Spinal cord (tissue), 10 donors: ENCODE data around the gene UBA52. TPM values are rescaled to one million over a fixed set of nuclear protein-coding genes. Genes with fewer than 3 reads are reported as not detected.
"Not testable (repeated sequence)": the region's sequence is repeated elsewhere in the genome, so short reads cannot be mapped to it uniquely, and the experiment has no call there.

Experiments
- DNase-seq, 6 donors: peaks; one replicate each; pipeline versions ENCODE4 v3.0.0 to v3.0.0-alpha.2; 2013 to 2015; ENCODE audit warnings: low spot score in 6 of 6, low read depth in 4 of 6
- H3K27ac ChIP-seq: one replicate; pipeline ENCODE4 v1.5.1; 2013; ENCODE audit warnings: low read depth, low read length, control low read depth
- H3K27me3 ChIP-seq: one replicate; pipeline ENCODE4 v1.6.1; 2013; ENCODE audit warnings: low read length; ENCODE audit not compliant: control insufficient read depth, insufficient read depth
- H3K36me3 ChIP-seq: one replicate; pipeline ENCODE4 v1.6.1; 2013; ENCODE audit warnings: low read length; ENCODE audit not compliant: control insufficient read depth, insufficient read depth
- H3K4me1 ChIP-seq: one replicate; pipeline ENCODE4 v1.6.1; 2013; ENCODE audit warnings: low read length; ENCODE audit not compliant: control insufficient read depth, insufficient read depth
- H3K4me3 ChIP-seq: one replicate; pipeline ENCODE4 v1.5.1; 2013; ENCODE audit warnings: low read depth, low read length, control low read depth
- H3K9me3 ChIP-seq: one replicate; pipeline ENCODE4 v1.6.1; 2013; ENCODE audit warnings: low read length; ENCODE audit not compliant: control insufficient read depth, insufficient read depth
- WGBS: methylation state at CpG from one replicate; pipeline ENCODE4 v1.1.5; 2013; ENCODE audit warnings: missing lambda C conversion rate; ENCODE audit not compliant: insufficient coverage; 5-methylcytosine and 5-hydroxymethylcytosine counted together
- long read RNA-seq, 4 donors: transcript quantifications; one replicate each; lab custom pipeline, GENCODE V29; 2026
- polyA plus RNA-seq, 2 donors: library from polyadenylated mRNA; unstranded; fragments of 120-200 nt; gene quantifications; one replicate each; pipeline ENCODE4 v1.2.1, GENCODE V29; 2013; ENCODE audit not compliant: insufficient read length in 2 of 2
- total RNA-seq, 2 donors: library from RNA; depleted of rRNA in 1 of 2; stranded (reverse); fragments of 120-200 nt in 1 of 2; fragments of >200 nt in 1 of 2; gene quantifications; one replicate each; pipeline versions ENCODE4 v1.2.3 to v1.2.4, GENCODE V29; 2013 to 2014
- donor health status: healthy.

The UBA52 gene
- total RNA-seq (100 to 1,000 TPM; 660 to 956 TPM), polyA plus RNA-seq (100 to 1,000 TPM; 638 to 717 TPM)
- long read RNA-seq, donor 1, transcript UBA52-202 (5 exons, 2,845 nt), result major isoform, 166 of 550 reads
- long read RNA-seq, donor 1, transcript UBA52-209 (4 exons, 514 nt), result minor isoform, 123 of 550 reads
- long read RNA-seq, donor 1, transcript UBA52-201 (5 exons, 572 nt), result minor isoform, 154 of 550 reads
- long read RNA-seq, donor 1, partial matches to known transcripts, result 60 of 550 reads
- long read RNA-seq, donor 1, other reads (novel, unspliced or antisense), result 42 of 550 reads
- long read RNA-seq, donor 2, transcript UBA52-202 (5 exons, 2,845 nt), result minor isoform, 60 of 233 reads
- long read RNA-seq, donor 2, transcript UBA52-201 (5 exons, 572 nt), result major isoform, 105 of 233 reads
- long read RNA-seq, donor 2, transcript UBA52-209 (4 exons, 514 nt), result minor isoform, 46 of 233 reads
- long read RNA-seq, donor 2, partial matches to known transcripts, result 7 of 233 reads
- long read RNA-seq, donor 2, other reads (novel, unspliced or antisense), result 14 of 233 reads
- long read RNA-seq, donor 3, transcript UBA52-202 (5 exons, 2,845 nt), result minor isoform, 75 of 352 reads
- long read RNA-seq, donor 3, transcript UBA52-201 (5 exons, 572 nt), result major isoform, 136 of 352 reads
- long read RNA-seq, donor 3, transcript UBA52-209 (4 exons, 514 nt), result minor isoform, 87 of 352 reads
- long read RNA-seq, donor 3, partial matches to known transcripts, result 29 of 352 reads
- long read RNA-seq, donor 3, other reads (novel, unspliced or antisense), result 19 of 352 reads
- long read RNA-seq, donor 4, transcript UBA52-201 (5 exons, 572 nt), result major isoform, 412 of 1,259 reads
- long read RNA-seq, donor 4, transcript UBA52-202 (5 exons, 2,845 nt), result minor isoform, 298 of 1,259 reads
- long read RNA-seq, donor 4, transcript UBA52-206 (3 exons, 508 nt), result minor isoform, 7 of 1,259 reads
- long read RNA-seq, donor 4, transcript UBA52-209 (4 exons, 514 nt), result minor isoform, 250 of 1,259 reads
- long read RNA-seq, donor 4, partial matches to known transcripts, result 200 of 1,259 reads
- long read RNA-seq, donor 4, other reads (novel, unspliced or antisense), result 87 of 1,259 reads

- peak; percentile 91 to 99 (median 94) for DNase-seq
- WGBS, result 0% methylated on average over 72 of the region's 75 CpGs
- Histone ChIP-seq H3K27ac (peak within 1 kb of the TSS; percentile 80), H3K36me3 (peaks cover 65% of the 10 kb centered on the region), H3K4me3 (peak within 1 kb of the TSS; percentile 90), H3K4me1 (peaks cover 22% of the 10 kb centered on the region), H3K9me3 (no peaks in the 10 kb centered on the region), H3K27me3 (no peaks in the 10 kb centered on the region)
Observed at GRCh38 chr19:18571564-18572344, at the start of gene UBA52. Gene UBA52, plus strand, starts transcription at chr19:18571857. Its CDS starts 1,444 bp downstream, at chr19:18573301.

- H3K27ac ChIP-seq, result peak overlapping the region; percentile 96
- DNase-seq, result peak; percentile 97 to 100 (median 99)
- WGBS, result 0% methylated on average over 41 of the region's 51 CpGs
Observed at GRCh38 chr19:18522124-18522861, 49.4 kb upstream of the UBA52 start.

DNA sequence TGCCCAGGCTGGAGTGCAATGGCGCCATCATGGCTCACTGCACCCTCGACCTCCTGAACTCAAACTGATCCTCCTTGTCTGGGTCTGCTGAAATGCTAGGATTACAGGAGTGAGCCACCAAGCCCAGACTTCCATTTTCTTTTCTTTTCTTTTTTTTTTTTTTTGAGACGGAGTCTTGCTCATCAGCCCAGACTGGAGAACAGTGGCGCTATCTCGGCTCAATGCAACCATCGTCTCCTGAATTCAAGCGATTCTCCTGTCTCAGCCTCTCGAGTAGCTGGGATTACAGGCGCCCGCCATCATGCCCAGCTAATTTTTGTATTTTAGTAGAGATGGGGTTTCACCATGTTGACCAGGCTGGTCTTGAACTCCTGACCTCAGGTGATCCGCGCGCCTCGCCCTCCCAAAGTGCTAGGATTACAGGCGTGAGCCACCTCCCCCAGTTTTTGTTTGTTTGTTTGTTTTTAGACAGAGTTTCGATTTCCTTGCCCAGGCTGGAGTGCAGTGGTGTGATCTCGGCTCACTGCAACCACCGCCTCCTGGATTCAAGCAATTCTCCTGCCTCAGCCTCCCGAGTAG lies 48.7 kb upstream of the UBA52 start:
- H3K27ac ChIP-seq, result peak overlapping the region; percentile 96
- H3K27me3 ChIP-seq, H3K36me3 ChIP-seq, DNase-seq, H3K9me3 ChIP-seq: not testable (repeated sequence)
- H3K4me1 ChIP-seq, result peaks cover 28% of the 10 kb centered on the region
- H3K4me3 ChIP-seq, result peak overlapping the region; percentile 88
- WGBS, result 75% methylated on average over 15 of the region's 19 CpGs

More at GRCh38 chr19:18522124-18522861, 49.4 kb upstream of the UBA52 start:
- no peaks in the 10 kb centered on the region for H3K9me3 ChIP-seq
- H3K4me3 ChIP-seq, result peak overlapping the region; percentile 88
- no peaks in the 10 kb centered on the region for H3K27me3 ChIP-seq
- peaks cover 28% of the 10 kb centered on the region for H3K4me1 ChIP-seq
- H3K36me3 ChIP-seq, result no peaks in the 10 kb centered on the region

DNA sequence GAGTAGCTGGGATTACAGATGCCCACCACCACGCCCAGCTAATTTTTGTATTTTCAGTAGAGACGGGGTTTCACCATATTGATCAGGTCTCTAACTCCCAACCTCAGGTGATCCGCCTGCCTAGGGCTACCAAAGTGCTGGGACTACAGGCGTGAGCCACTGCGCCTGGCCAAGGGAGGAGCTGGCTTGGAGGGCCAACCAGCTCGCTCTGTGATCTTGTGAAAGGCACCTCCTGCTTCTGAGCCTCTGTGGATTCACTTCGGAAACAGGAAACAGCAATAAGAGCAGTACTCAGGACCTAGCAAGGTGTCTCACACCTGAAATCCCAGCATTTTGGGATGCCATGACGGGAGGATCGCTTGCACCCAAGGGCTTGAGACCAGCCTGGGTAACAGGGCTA lies 47.8 kb upstream of the UBA52 start:
- no peaks in the 10 kb centered on the region for H3K27me3 ChIP-seq
- peaks cover 28% of the 10 kb centered on the region for H3K4me1 ChIP-seq
- H3K27ac ChIP-seq, result no peak overlapping the region
- no peak for DNase-seq
- H3K36me3 ChIP-seq, result peaks cover 2% of the 10 kb centered on the region
- H3K9me3 ChIP-seq, result no peaks in the 10 kb centered on the region
- 79% methylated on average over 9 of the region's 9 CpGs for WGBS
- H3K4me3 ChIP-seq, result no peak overlapping the region

DNA sequence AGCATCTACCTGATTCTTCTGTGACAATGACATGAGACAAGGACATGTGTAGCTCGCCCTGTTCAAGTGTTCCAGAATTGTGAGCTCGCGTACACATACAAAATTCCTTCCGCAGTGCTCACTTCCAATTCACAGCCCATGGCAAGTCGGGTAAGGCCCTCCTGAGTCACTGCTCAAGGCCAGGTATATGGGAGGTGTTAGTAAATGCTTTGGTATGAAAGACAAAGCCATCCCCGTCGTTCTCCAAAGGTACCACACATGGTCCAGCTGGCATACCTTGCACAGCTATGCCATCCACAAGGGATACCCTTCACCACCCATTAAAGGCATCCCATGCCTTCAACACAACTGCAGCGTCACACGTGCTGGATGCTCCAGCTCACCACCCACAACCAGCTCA lies 45.3 kb upstream of the UBA52 start:
- Histone ChIP-seq H3K36me3 (peaks cover 11% of the 10 kb centered on the region), H3K4me1 (peaks cover 9% of the 10 kb centered on the region), H3K9me3 (no peaks in the 10 kb centered on the region), H3K4me3 (no peak overlapping the region), H3K27ac (no peak overlapping the region), H3K27me3 (no peaks in the 10 kb centered on the region)
- 80% methylated on average over 3 of the region's 9 CpGs for WGBS
- no peak for DNase-seq

DNA sequence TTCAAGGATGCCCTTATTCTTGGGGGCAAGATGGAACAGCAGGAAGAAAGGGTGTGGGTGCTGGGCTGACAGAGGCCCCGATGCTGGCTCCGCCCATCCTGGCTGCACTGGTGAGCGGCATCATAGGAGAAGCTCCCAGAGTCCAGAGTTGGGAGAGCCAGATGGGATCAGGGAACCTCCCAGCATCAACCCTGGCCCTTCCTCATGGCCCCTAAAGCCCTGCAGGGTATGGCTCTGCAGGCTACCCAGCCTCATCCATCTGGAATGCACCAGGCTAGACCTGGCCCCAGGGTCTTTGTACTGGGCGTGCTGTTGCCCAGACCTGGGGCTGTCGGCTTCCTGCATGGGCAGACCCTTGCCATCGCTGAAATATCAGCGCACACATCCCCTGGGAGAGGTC lies 41.9 kb upstream of the UBA52 start:
- peaks cover 35% of the 10 kb centered on the region for H3K36me3 ChIP-seq
- no peak overlapping the region for H3K4me3 ChIP-seq
- H3K27ac ChIP-seq, result no peak overlapping the region
- H3K4me1 ChIP-seq, result no peaks in the 10 kb centered on the region
- no peaks in the 10 kb centered on the region for H3K27me3 ChIP-seq
- 75% methylated on average over 7 of the region's 7 CpGs for WGBS
- no peak for DNase-seq
- H3K9me3 ChIP-seq, result no peaks in the 10 kb centered on the region

DNA sequence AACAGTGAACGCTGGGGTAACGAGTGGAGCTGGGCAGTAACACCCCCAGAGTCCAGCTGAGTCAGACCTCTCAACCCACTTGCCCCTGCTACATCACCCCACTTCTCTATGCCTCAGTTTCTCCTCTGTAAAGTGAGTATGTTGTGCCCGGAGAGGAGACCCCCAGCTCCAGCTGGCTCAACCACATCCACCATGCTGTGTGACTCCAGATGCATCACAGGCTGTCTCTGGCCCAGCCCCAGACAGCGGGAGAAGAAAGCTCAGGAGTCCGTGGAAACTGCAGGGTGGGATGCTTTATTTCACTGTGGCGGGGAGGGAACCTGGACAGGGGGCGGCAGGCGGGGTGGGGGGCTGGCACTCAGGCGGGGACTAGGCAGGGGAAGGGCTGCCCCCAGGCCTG lies 40.2 kb upstream of the UBA52 start:
- H3K27me3 ChIP-seq, result no peaks in the 10 kb centered on the region
- peaks cover 51% of the 10 kb centered on the region for H3K36me3 ChIP-seq
- no peaks in the 10 kb centered on the region for H3K4me1 ChIP-seq
- no peak for DNase-seq
- no peak overlapping the region for H3K27ac ChIP-seq
- 100% methylated on average over 4 of the region's 9 CpGs for WGBS
- H3K9me3 ChIP-seq, result no peaks in the 10 kb centered on the region
- H3K4me3 ChIP-seq, result no peak overlapping the region

DNA sequence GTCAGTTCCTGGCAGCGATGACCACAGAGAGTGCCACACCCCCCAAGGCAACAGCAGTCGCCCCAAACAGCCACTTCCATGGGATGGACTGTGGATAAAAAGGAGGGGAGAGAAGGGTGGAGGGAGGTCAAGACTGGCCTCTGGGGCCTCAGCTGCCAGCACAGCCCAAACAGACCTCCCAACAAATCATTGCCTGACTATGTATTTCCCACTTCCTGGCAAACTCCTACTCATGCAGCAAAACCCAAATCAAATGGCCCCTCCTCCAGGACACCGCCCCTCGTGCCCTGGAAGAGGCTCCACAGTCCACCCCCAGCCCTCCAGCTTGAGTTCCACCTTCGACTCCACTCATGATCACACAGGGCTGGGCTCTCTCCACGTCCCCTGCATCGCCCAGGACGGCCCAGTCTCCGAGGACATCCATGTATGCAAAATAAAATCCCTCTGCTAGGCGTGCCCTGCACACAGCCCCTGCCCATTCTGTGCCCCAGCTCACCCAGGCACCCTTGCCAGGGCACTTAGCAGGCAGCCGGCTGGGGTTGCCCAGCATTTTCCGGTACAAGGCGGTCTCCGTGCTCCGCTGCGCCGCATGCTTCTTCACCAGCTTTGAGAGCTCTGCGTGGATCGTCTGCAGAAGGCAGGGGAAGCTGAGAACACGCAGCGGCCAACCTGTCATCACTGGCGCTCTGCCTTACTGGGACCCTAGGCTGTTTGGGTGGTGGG lies 39.3 kb upstream of the UBA52 start:
- Histone ChIP-seq H3K27ac (no peak overlapping the region), H3K9me3 (no peaks in the 10 kb centered on the region), H3K36me3 (peaks cover 59% of the 10 kb centered on the region), H3K4me3 (no peak overlapping the region), H3K4me1 (no peaks in the 10 kb centered on the region), H3K27me3 (no peaks in the 10 kb centered on the region)
- DNase-seq, result no peak
- WGBS, result 92% methylated on average over 18 of the region's 22 CpGs
